Small intestine (tissue), 7 donors: ENCODE results near the gene TBXAS1. TPM values are rescaled to one million over a fixed set of nuclear protein-coding genes. Genes with fewer than 3 reads are reported as not detected.
"Not testable (repeated sequence)": the region's sequence is repeated elsewhere in the genome, so short reads cannot be mapped to it uniquely, and the experiment has no call there.

Source experiments
- DNase-seq, 2 donors: peaks; one replicate each; pipeline versions ENCODE4 v3.0.0 to v3.0.0-alpha.2; 2013
- FAIRE-seq: peaks from 2 replicates; lab custom pipeline; 2012; peaks lifted over from hg19 to GRCh38; lab: Jason Lieb, UNC
- H3K27ac ChIP-seq, 3 donors: one replicate each; pipeline ENCODE4 v1.5.1; 2013; ENCODE audit warnings: low read length in 2 of 3, mild to moderate bottlenecking in 2 of 3, control low read depth in 1 of 3, inconsistent platforms in 1 of 3, low read depth in 1 of 3, moderate library complexity in 1 of 3
- H3K27me3 ChIP-seq, 3 donors: one replicate each; pipeline ENCODE4 v1.6.1; 2013; ENCODE audit warnings: low read length in 3 of 3, inconsistent platforms in 1 of 3; ENCODE audit not compliant: control insufficient read depth in 3 of 3, insufficient read depth in 3 of 3
- H3K36me3 ChIP-seq, 3 donors: one replicate each; pipeline ENCODE4 v1.6.1; 2013; ENCODE audit warnings: low read length in 3 of 3, inconsistent platforms in 1 of 3, low read depth in 1 of 3, mild to moderate bottlenecking in 1 of 3, moderate library complexity in 1 of 3; ENCODE audit not compliant: control insufficient read depth in 3 of 3, insufficient read depth in 2 of 3
- H3K4me1 ChIP-seq, 3 donors: one replicate each; pipeline ENCODE4 v1.6.1; 2013; ENCODE audit warnings: low read length in 2 of 3, inconsistent platforms in 1 of 3, low read depth in 1 of 3, mild to moderate bottlenecking in 1 of 3, moderate library complexity in 1 of 3; ENCODE audit not compliant: control insufficient read depth in 3 of 3, insufficient read depth in 2 of 3
- H3K4me3 ChIP-seq, 3 donors: one replicate each; pipeline ENCODE4 v1.5.1; 2013; ENCODE audit warnings: low read length in 3 of 3, control low read depth in 1 of 3, inconsistent platforms in 1 of 3, low read depth in 1 of 3, mild to moderate bottlenecking in 1 of 3, moderate library complexity in 1 of 3
- H3K9me3 ChIP-seq, 2 donors: one replicate each; pipeline ENCODE4 v1.6.1; 2013; ENCODE audit warnings: low read depth in 1 of 2, low read length in 1 of 2; ENCODE audit not compliant: control insufficient read depth in 2 of 2, insufficient read depth in 1 of 2
- WGBS, 3 donors: extraction: QIAGEN DNeasy Blood & Tissue Kit; methylation state at CpG; one replicate each; pipeline ENCODE4 v1.1.7; 2013; 5-methylcytosine and 5-hydroxymethylcytosine counted together
- polyA plus RNA-seq, 4 donors: library from polyadenylated mRNA; stranded (reverse) in 3 of 4; unstranded in 1 of 4; fragments of 200-250 nt in 3 of 4; fragments of 120-200 nt in 1 of 4; gene quantifications; one replicate each; pipeline versions ENCODE4 v1.2.1 to v1.2.3, GENCODE V29; 2013
- donor health status: healthy with polysubstance abuse.
- donor health status: control.
- donor health status: control.
- donor health status: Bipolar disorder and iron deficiency.
- donor health status: healthy.

The TBXAS1 gene
- polyA plus RNA-seq, 4 donors: 1.1 to 8.2 (median 7.0) TPM

GRCh38 chr7:139899328-139899955 is 70.4 kb downstream of the TBXAS1 start:
- DNase-seq: no peak
- peak overlapping the region in 1 of 3 donors; percentile 32 for H3K27ac ChIP-seq
- no peaks in the 10 kb centered on the region for H3K36me3 ChIP-seq
- H3K4me1 ChIP-seq: no peaks in the 10 kb centered on the region
- H3K4me3 ChIP-seq: no peak overlapping the region
- 91 to 95% (median 93%) methylated on average over 5 of the region's 5 CpGs for WGBS, 3 donors
- H3K9me3 ChIP-seq: peaks cover 0 to 2% of the 10 kb centered on the region in 2 donors
- no peak for FAIRE-seq
- peaks cover 0 to 3% (median 0%) of the 10 kb centered on the region in 3 donors for H3K27me3 ChIP-seq

GRCh38 chr7:139900326-139900725 is 71.3 kb downstream of the TBXAS1 start:
- H3K27me3 ChIP-seq: peaks cover 0 to 3% (median 0%) of the 10 kb centered on the region in 3 donors
- DNase-seq: no peak
- H3K9me3 ChIP-seq: peaks cover 0 to 2% of the 10 kb centered on the region in 2 donors
- WGBS, 3 donors: 86 to 97% (median 92%) methylated on average over 2 of the region's 2 CpGs
- no peaks in the 10 kb centered on the region for H3K4me1 ChIP-seq
- no peak overlapping the region for H3K4me3 ChIP-seq
- H3K36me3 ChIP-seq: no peaks in the 10 kb centered on the region
- FAIRE-seq: no peak
- H3K27ac ChIP-seq: peak overlapping the region in 1 of 3 donors; percentile 37

- no peaks in the 10 kb centered on the region for H3K27me3 ChIP-seq
- FAIRE-seq (no peak), DNase-seq (no peak)
- H3K9me3 ChIP-seq: peaks cover 0 to 2% of the 10 kb centered on the region in 2 donors
- no peaks in the 10 kb centered on the region for H3K36me3 ChIP-seq
- H3K27ac ChIP-seq: peak overlapping the region in 1 of 3 donors; percentile 39
- H3K4me3 ChIP-seq: no peak overlapping the region
- no peaks in the 10 kb centered on the region for H3K4me1 ChIP-seq
- 82 to 92% (median 87%) methylated on average over 6 of the region's 6 CpGs for WGBS, 3 donors
Measured at GRCh38 chr7:139901056-139901795, 72.2 kb downstream of the TBXAS1 start.

- no peaks in the 10 kb centered on the region for H3K27me3 ChIP-seq
- H3K4me1 ChIP-seq: no peaks in the 10 kb centered on the region
- no peak for FAIRE-seq
- WGBS, 3 donors: 76 to 86% (median 82%) methylated on average over 3 of the region's 3 CpGs
- no peaks in the 10 kb centered on the region for H3K36me3 ChIP-seq
- DNase-seq: no peak
- peak overlapping the region in 1 of 3 donors; percentile 39 for H3K27ac ChIP-seq
- peaks cover 0 to 2% of the 10 kb centered on the region in 2 donors for H3K9me3 ChIP-seq
- H3K4me3 ChIP-seq: no peak overlapping the region
Measured at GRCh38 chr7:139901901-139902300, 72.8 kb downstream of the TBXAS1 start.

- Histone ChIP-seq H3K27me3 (no peaks in the 10 kb centered on the region), H3K4me1 (no peaks in the 10 kb centered on the region), H3K9me3 (peaks cover 0 to 2% of the 10 kb centered on the region in 2 donors), H3K27ac (no peak overlapping the region), H3K36me3 (no peaks in the 10 kb centered on the region), H3K4me3 (no peak overlapping the region)
- 78 to 87% (median 83%) methylated on average over 4 of the region's 4 CpGs for WGBS, 3 donors
- no peak for DNase-seq
- no peak for FAIRE-seq
Measured at GRCh38 chr7:139902436-139903102, 73.5 kb downstream of the TBXAS1 start.

- WGBS, 3 donors: 83 to 88% (median 85%) methylated on average over 2 of the region's 2 CpGs
- H3K36me3 ChIP-seq, H3K9me3 ChIP-seq, H3K4me3 ChIP-seq, DNase-seq, H3K27ac ChIP-seq, H3K4me1 ChIP-seq, FAIRE-seq, H3K27me3 ChIP-seq: not testable (repeated sequence)
Measured at GRCh38 chr7:139903103-139903477, 74.0 kb downstream of the TBXAS1 start.

GRCh38 chr7:139906879-139907278 is 77.8 kb downstream of the TBXAS1 start:
- no peak for FAIRE-seq
- Histone ChIP-seq H3K4me3 (no peak overlapping the region), H3K4me1 (peaks cover 0 to 2% (median 0%) of the 10 kb centered on the region in 3 donors), H3K9me3 (no peaks in the 10 kb centered on the region), H3K27me3 (no peaks in the 10 kb centered on the region), H3K36me3 (no peaks in the 10 kb centered on the region), H3K27ac (no peak overlapping the region)
- DNase-seq: no peak

- Histone ChIP-seq H3K27ac (no peak overlapping the region), H3K9me3 (no peaks in the 10 kb centered on the region), H3K27me3 (peaks cover 0 to 3% (median 0%) of the 10 kb centered on the region in 3 donors), H3K4me1 (peaks cover 0 to 2% (median 0%) of the 10 kb centered on the region in 3 donors), H3K36me3 (no peaks in the 10 kb centered on the region), H3K4me3 (no peak overlapping the region)
- DNase-seq (no peak), FAIRE-seq (no peak)
Measured at GRCh38 chr7:139908792-139909191, 79.7 kb downstream of the TBXAS1 start.
